HCT116 (cell line): ENCODE data around the gene POC1B.

ENCODE experiments used
- POLR2A ChIP-seq: IDR thresholded peaks from 2 replicates; pipeline ENCODE4 v1.7.0; 2011; ENCODE audit warnings: borderline replicate concordance; ENCODE audit not compliant: insufficient read depth, insufficient read length; ENCODE audit errors: extremely low read depth
- SP1 ChIP-seq: IDR thresholded peaks from 2 replicates; pipeline ENCODE4 v1.6.1; 2012; ENCODE audit warnings: low read depth
- YY1 ChIP-seq: IDR thresholded peaks from 2 replicates; pipeline ENCODE4 v1.6.1; 2011; ENCODE audit warnings: low read length, low read depth, moderate library complexity, mild to moderate bottlenecking; ENCODE audit not compliant: insufficient replicate concordance; ENCODE audit errors: extremely low read depth

DNA sequence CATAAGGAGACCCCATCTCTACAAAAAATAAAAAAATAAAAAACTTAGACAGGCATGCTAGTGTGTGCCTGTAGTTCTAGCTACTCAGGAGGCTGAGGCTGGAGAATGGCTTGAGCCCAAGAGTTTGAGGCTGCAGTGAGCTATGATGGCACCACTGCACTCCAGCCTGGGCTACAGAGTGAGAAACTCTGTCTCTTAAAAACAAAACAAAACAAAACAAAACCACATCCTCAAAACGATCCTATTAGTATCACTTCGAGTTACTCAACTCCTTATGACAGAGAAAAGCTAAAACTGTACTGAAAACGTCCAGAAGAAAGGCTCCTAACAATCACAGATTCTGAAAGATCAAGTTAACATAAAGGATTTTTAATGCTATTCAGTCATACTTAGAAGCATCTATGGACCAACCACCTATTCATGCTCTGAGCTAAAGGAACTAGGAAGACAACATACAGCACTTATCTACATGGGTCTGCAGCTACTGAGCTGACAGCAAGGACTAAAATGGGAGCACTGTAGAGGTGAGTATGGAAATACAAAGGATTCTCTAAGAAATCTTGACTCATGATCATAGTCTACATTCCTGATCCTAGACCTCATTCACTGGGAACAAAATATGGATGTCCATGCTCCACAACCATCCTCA is 98.2 kb downstream of the POC1B start:
- TF ChIP-seq POLR2A (no peak), YY1 (no peak), SP1 (no peak)
